Smooth muscle cell (in vitro differentiated cells): ENCODE measurements around the gene RNF11. TPM values are rescaled to one million over a fixed set of nuclear protein-coding genes. Genes with fewer than 3 reads are reported as not detected.
"Not testable (repeated sequence)": the region's sequence is repeated elsewhere in the genome, so short reads cannot be mapped to it uniquely, and the experiment has no call there.

Experiments
- DNase-seq: peaks from one replicate; lab custom pipeline; 2025; ENCODE audit not compliant: unreplicated experiment; lab: John Stamatoyannopoulos, UW
- H2AFZ ChIP-seq: fragments of 200-600 bp; sonication (generic); 2 replicates; pipeline ENCODE4 v1.6.0; 2016; ENCODE audit warnings: antibody characterized with exemption, low read depth, mild to moderate bottlenecking
- H3F3A ChIP-seq: fragments of 200-600 bp; sonication (generic); 2 replicates; pipeline ENCODE4 v1.6.0; 2017; ENCODE audit warnings: antibody characterized with exemption, low read depth
- H3K27ac ChIP-seq: fragments of 200-600 bp; sonication (generic); 2 replicates; pipeline ENCODE4 v1.5.1; 2016; ENCODE audit warnings: low read depth, mild to moderate bottlenecking
- H3K27me3 ChIP-seq: fragments of 200-600 bp; sonication (generic); 2 replicates; pipeline ENCODE4 v1.6.1; 2016; ENCODE audit warnings: low read depth, mild to moderate bottlenecking
- H3K36me3 ChIP-seq: fragments of 200-600 bp; sonication (generic); 2 replicates; pipeline ENCODE4 v1.5.1; 2016; ENCODE audit warnings: low read depth
- H3K4me1 ChIP-seq: fragments of 200-600 bp; sonication (generic); 2 replicates; pipeline ENCODE4 v1.5.1; 2016; ENCODE audit warnings: low read depth
- H3K4me2 ChIP-seq: fragments of 200-600 bp; sonication (generic); 2 replicates; pipeline ENCODE4 v1.6.0; 2016; ENCODE audit warnings: mild to moderate bottlenecking
- H3K4me3 ChIP-seq: fragments of 200-600 bp; sonication (generic); 2 replicates; pipeline ENCODE4 v1.5.1; 2016; ENCODE audit warnings: mild to moderate bottlenecking
- H3K79me2 ChIP-seq: fragments of 200-600 bp; sonication (generic); 2 replicates; pipeline ENCODE4 v1.6.0; 2016; ENCODE audit warnings: low read depth, mild to moderate bottlenecking
- H3K9ac ChIP-seq: fragments of 200-600 bp; sonication (generic); 2 replicates; pipeline ENCODE4 v1.6.0; 2016; ENCODE audit warnings: low read depth
- H3K9me3 ChIP-seq: fragments of 200-600 bp; sonication (generic); replicated peaks from 2 replicates; pipeline ENCODE4 v1.5.1; 2016; ENCODE audit warnings: low read depth
- H4K20me1 ChIP-seq: fragments of 200-600 bp; sonication (generic); 2 replicates; pipeline ENCODE4 v1.6.0; 2016; ENCODE audit warnings: low read depth
- CTCF ChIP-seq: fragments of 200-600 bp; sonication (generic); IDR thresholded peaks from 2 replicates; pipeline ENCODE4 v1.5.1; 2017; ENCODE audit warnings: borderline replicate concordance, mild to moderate bottlenecking, antibody characterized with exemption; ENCODE audit not compliant: insufficient read depth, poor library complexity, severe bottlenecking
- WGBS: methylation state at CpG from one replicate; pipeline ENCODE4 v1.1.7; 2016; ENCODE audit warnings: low lambda C conversion rate; 5-methylcytosine and 5-hydroxymethylcytosine counted together
- polyA plus RNA-seq: library from polyadenylated mRNA; unstranded; fragments of >200 nt; fragmentation: Nextera tagmentation; extraction: Ambion mirVana; gene quantifications from 2 replicates; pipeline ENCODE4 v1.2.1, GENCODE V29; 2016
- total RNA-seq: library from RNA; depleted of rRNA; stranded (reverse); fragments of >200 nt; gene quantifications from 2 replicates; pipeline ENCODE4 v1.2.3, GENCODE V29; 2014

RNF11 gene
- total and polyA plus RNA-seq, 2 experiments from 2014 or later = 68.7 to 123 TPM

GRCh38 chr1:51230501-51231078 lies 5.5 kb upstream of the RNF11 start:
- H3K27me3 ChIP-seq = no peaks in the 10 kb centered on the region
- H3K79me2 ChIP-seq = no peaks in the 10 kb centered on the region
- no peak overlapping the region for H3K4me2 ChIP-seq
- no peak overlapping the region for H3K9ac ChIP-seq
- H3K9me3 ChIP-seq = no peaks in the 10 kb centered on the region
- no peaks in the 10 kb centered on the region for H3K4me1 ChIP-seq
- no peaks in the 10 kb centered on the region for H3K36me3 ChIP-seq
- no peaks in the 10 kb centered on the region for H4K20me1 ChIP-seq
- no peak overlapping the region for H3K4me3 ChIP-seq
- no peak overlapping the region for H2AFZ ChIP-seq
- H3F3A ChIP-seq = no peaks in the 10 kb centered on the region
- no peak overlapping the region for H3K27ac ChIP-seq
- 89% methylated on average over 5 of the region's 5 CpGs for WGBS
- DNase-seq = no peak
- TF ChIP-seq CTCF = no peak

- Histone ChIP-seq H3K9ac (no peak overlapping the region), H4K20me1 (no peaks in the 10 kb centered on the region), H3K79me2 (peaks cover 3% of the 10 kb centered on the region), H3K27me3 (no peaks in the 10 kb centered on the region), H3K4me1 (no peaks in the 10 kb centered on the region), H3F3A (no peaks in the 10 kb centered on the region), H3K27ac (no peak overlapping the region), H3K4me2 (no peak overlapping the region), H3K36me3 (no peaks in the 10 kb centered on the region), H3K4me3 (no peak overlapping the region), H3K9me3 (no peaks in the 10 kb centered on the region), H2AFZ (no peak overlapping the region)
- 82% methylated on average over 3 of the region's 3 CpGs for WGBS
- no peak for TF ChIP-seq CTCF
- DNase-seq = no peak
These were observed 5.0 kb upstream of the RNF11 start for GRCh38 chr1:51231120-51231519.

- Histone ChIP-seq H3K4me1 (no peaks in the 10 kb centered on the region), H2AFZ (no peak overlapping the region), H3K4me3 (no peak overlapping the region), H3K27me3 (no peaks in the 10 kb centered on the region), H3F3A (no peaks in the 10 kb centered on the region), H3K79me2 (peaks cover 11% of the 10 kb centered on the region), H3K9me3 (no peaks in the 10 kb centered on the region), H3K9ac (no peak overlapping the region), H3K4me2 (no peak overlapping the region), H4K20me1 (no peaks in the 10 kb centered on the region), H3K27ac (no peak overlapping the region), H3K36me3 (no peaks in the 10 kb centered on the region)
- DNase-seq = no peak
- no peak for TF ChIP-seq CTCF
These were observed 4.2 kb upstream of the RNF11 start for GRCh38 chr1:51231896-51232295.

- H3K27ac ChIP-seq, H3K4me2 ChIP-seq, H3K9me3 ChIP-seq, H3K4me3 ChIP-seq, H3F3A ChIP-seq, DNase-seq, H2AFZ ChIP-seq, H3K4me1 ChIP-seq, H3K27me3 ChIP-seq, H3K36me3 ChIP-seq, H3K9ac ChIP-seq: not testable (repeated sequence)
- Histone ChIP-seq H3K79me2 (peaks cover 34% of the 10 kb centered on the region), H4K20me1 (peaks cover 19% of the 10 kb centered on the region)
- WGBS = 84% methylated on average over 7 of the region's 7 CpGs
These were observed 1.8 kb upstream of the RNF11 start for GRCh38 chr1:51234236-51234635.
